B cell (primary cell): ENCODE results near the gene ERC1. TPM values are rescaled to one million over a fixed set of nuclear protein-coding genes. Genes with fewer than 3 reads are reported as not detected.

ENCODE experiments used
- ATAC-seq: fragments of 200-7000 bp; cut with Tn5 transposase; one replicate; pipeline ENCODE4 v1.10.0; 2021; ENCODE audit warnings: low read depth, mild to moderate bottlenecking, moderate number of reproducible peaks, moderate library complexity
- CTCF ChIA-PET: fragments of 350-600 bp; sonication (Branson Sonifier 250); formaldehyde crosslinking; loops from one replicate; lab custom pipeline; 2021; ENCODE audit warnings: antibody characterized with exemption, inconsistent platforms; lab: Charles Lee
- POLR2A ChIA-PET: fragments of 350-600 bp; sonication (Branson Sonifier 250); formaldehyde crosslinking; loops from one replicate; lab custom pipeline; 2021; ENCODE audit warnings: antibody characterized with exemption; lab: Charles Lee
- DNase-seq: peaks from one replicate; pipeline ENCODE4 v3.0.0; 2013
- H2AFZ ChIP-seq: 2 replicates; pipeline ENCODE4 v1.6.1; 2012; ENCODE audit warnings: mild to moderate bottlenecking, low read depth, low read length; ENCODE audit not compliant: insufficient read depth, poor library complexity, severe bottlenecking
- H3K27ac ChIP-seq, 2 donors: 1 replicate in 1 of 2; 2 replicates in 1 of 2; pipeline ENCODE4 v1.5.1; 2012 to 2013; ENCODE audit warnings: low read length in 2 of 2, mild to moderate bottlenecking in 2 of 2, moderate library complexity in 1 of 2
- H3K27me3 ChIP-seq, 4 experiments: fragments of 200-600 bp in 1 of 4; sonication (generic) in 1 of 4; replicated peaks in 1 of 4; 1 replicate in 2 of 4; 2 replicates in 2 of 4; pipeline versions ENCODE4 v1.6.1 to v1.7.0; 2013 to 2016; ENCODE audit warnings: low read length in 3 of 4, mild to moderate bottlenecking in 2 of 4, mixed read lengths in 1 of 4, moderate library complexity in 1 of 4; ENCODE audit not compliant: insufficient read depth in 4 of 4, control insufficient read depth in 3 of 4; ENCODE audit errors: control extremely low read depth in 1 of 4
- H3K36me3 ChIP-seq, 2 experiments: replicated peaks in 1 of 2; 1 replicate in 1 of 2; 2 replicates in 1 of 2; pipeline versions ENCODE4 v1.6.1 to v1.7.1; 2013; ENCODE audit warnings: low read length in 1 of 2; ENCODE audit not compliant: insufficient read depth in 2 of 2, control insufficient read depth in 1 of 2; ENCODE audit errors: control extremely low read depth in 1 of 2, extremely low read depth in 1 of 2
- H3K4me1 ChIP-seq, 2 donors: fragments of 200-600 bp in 1 of 2; sonication (generic) in 1 of 2; 1 replicate in 1 of 2; 2 replicates in 1 of 2; pipeline versions ENCODE4 v1.5.1 to v1.6.1; 2013 to 2017; ENCODE audit warnings: low read length in 2 of 2; ENCODE audit not compliant: control insufficient read depth in 2 of 2, insufficient read depth in 2 of 2
- H3K4me2 ChIP-seq: replicated peaks from 2 replicates; pipeline ENCODE3; 2012; ENCODE audit warnings: mild to moderate bottlenecking, low read depth, low read length; ENCODE audit not compliant: poor library complexity, severe bottlenecking
- H3K4me3 ChIP-seq, 5 experiments: fragments of 200-600 bp in 1 of 5; sonication (generic) in 1 of 5; 1 replicate in 3 of 5; 2 replicates in 2 of 5; pipeline versions ENCODE4 v1.5.1 to v1.7.0; 2011 to 2016; ENCODE audit warnings: low read length in 4 of 5, mild to moderate bottlenecking in 4 of 5, low read depth in 2 of 5, control low read depth in 1 of 5, moderate library complexity in 1 of 5; ENCODE audit not compliant: insufficient read depth in 1 of 5; ENCODE audit errors: control extremely low read depth in 1 of 5, extremely low read depth in 1 of 5
- H3K79me2 ChIP-seq: fragments of 200-600 bp; sonication (generic); one replicate; pipeline ENCODE4 v1.6.0; 2016; ENCODE audit warnings: low read length; ENCODE audit not compliant: control insufficient read depth, insufficient read depth
- H3K9ac ChIP-seq: fragments of 200-600 bp; sonication (generic); 2 replicates; pipeline ENCODE4 v1.6.1; 2017; ENCODE audit warnings: mild to moderate bottlenecking, low read length, moderate library complexity
- H3K9me3 ChIP-seq, 3 donors: one replicate each; pipeline versions ENCODE4 v1.6.1 to v1.7.1; 2013; ENCODE audit warnings: low read length in 2 of 3; ENCODE audit not compliant: control insufficient read depth in 2 of 3, insufficient read depth in 1 of 3; ENCODE audit errors: control extremely low read depth in 1 of 3
- H4K20me1 ChIP-seq: 2 replicates; pipeline ENCODE4 v1.6.0; 2012; ENCODE audit warnings: mild to moderate bottlenecking, low read length; ENCODE audit not compliant: insufficient read depth, control insufficient read depth, poor library complexity, severe bottlenecking
- H3K27ac Mint-ChIP-seq: one replicate; pipeline ENCODE4 v1.8.0; 2021; ENCODE audit warnings: mixed read lengths
- H3K27me3 Mint-ChIP-seq: one replicate; pipeline ENCODE4 v1.8.0; 2021; ENCODE audit warnings: mixed read lengths
- H3K4me1 Mint-ChIP-seq: one replicate; pipeline ENCODE4 v1.8.0; 2021; ENCODE audit warnings: mixed read lengths
- H3K4me3 Mint-ChIP-seq: one replicate; pipeline ENCODE4 v1.8.0; 2021; ENCODE audit warnings: mixed read lengths
- H3K9me3 Mint-ChIP-seq: one replicate; pipeline ENCODE4 v1.8.0; 2022; ENCODE audit warnings: mixed read lengths; ENCODE audit not compliant: insufficient read depth
- EZH2 ChIP-seq: IDR thresholded peaks from 2 replicates; pipeline ENCODE4 v1.6.1; 2012; ENCODE audit warnings: borderline replicate concordance, low read depth, mild to moderate bottlenecking, moderate library complexity, low read length; ENCODE audit not compliant: insufficient read depth, poor library complexity, severe bottlenecking
- WGBS: methylation state at CpG from one replicate; pipeline ENCODE4 v1.1.5; 2013; ENCODE audit warnings: missing lambda C conversion rate; ENCODE audit not compliant: insufficient coverage; 5-methylcytosine and 5-hydroxymethylcytosine counted together
- intact Hi-C: fragments of 100-400 bp; cut with micrococcal nuclease; formaldehyde crosslinking; loops from one replicate; pipeline ENCODE4 v1.10.0; 2022
- polyA plus RNA-seq: library from polyadenylated mRNA; depleted of rRNA; stranded (reverse); fragments of >200 nt; gene quantifications from 2 replicates; pipeline ENCODE4 v1.2.3, GENCODE V29; 2012
- total RNA-seq, 2 donors: library from RNA; stranded (reverse); fragments of 120-200 nt in 1 of 2; gene quantifications; 1 replicate in 1 of 2; 2 replicates in 1 of 2; pipeline versions ENCODE4 v1.2.3 to v1.2.4, GENCODE V29; 2013 to 2022
- TF ChIP-seq, protein P1 (sequence below): fragments of 200-600 bp; IDR thresholded peaks from one replicate; pipeline ENCODE4 v1.8.0; 2022; ENCODE audit warnings: antibody characterized with exemption, mild to moderate bottlenecking

The ERC1 gene
- total and polyA plus RNA-seq, 2 donors (not counting 1 experiment from before 2014, with no cell fraction given): 4.0 to 77.6 TPM

DNA sequence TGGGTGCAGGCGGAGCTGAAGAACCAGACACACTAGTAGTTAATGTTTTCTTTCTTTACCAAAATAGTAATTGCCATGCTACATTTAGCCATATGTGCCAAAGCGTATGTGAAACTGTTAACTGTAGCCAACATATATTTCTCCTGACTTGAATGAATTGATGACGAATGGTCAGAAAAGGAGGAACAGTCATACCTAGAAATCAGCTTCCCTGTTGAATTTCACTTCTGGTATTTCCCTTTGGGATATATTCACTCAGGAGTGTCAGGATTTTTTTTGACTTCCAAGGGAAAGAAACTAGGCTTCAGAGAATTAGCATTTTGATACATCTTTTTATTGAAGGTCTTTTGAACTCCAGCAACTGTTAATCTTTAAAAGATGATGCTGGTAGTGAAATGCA, 87.0 kb downstream of the ERC1 start:
- ATAC-seq (no peak), DNase-seq (no peak)
- POLR2A ChIA-PET: no interaction called here
- H3K4me1 Mint-ChIP-seq: peaks cover 6% of the 10 kb centered on the region
- H3K9ac ChIP-seq: no peak overlapping the region
- no peaks in the 10 kb centered on the region for H3K27me3 Mint-ChIP-seq
- no peak overlapping the region for H2AFZ ChIP-seq
- no peaks in the 10 kb centered on the region for H3K4me1 ChIP-seq
- no peaks in the 10 kb centered on the region for H3K9me3 ChIP-seq
- H3K36me3 ChIP-seq: no peaks in the 10 kb centered on the region
- peaks cover 2% of the 10 kb centered on the region for H3K9me3 Mint-ChIP-seq
- intact Hi-C loops: no loop called here
- H4K20me1 ChIP-seq: no peaks in the 10 kb centered on the region
- no peak overlapping the region for H3K27ac Mint-ChIP-seq
- H3K27me3 ChIP-seq: no peaks in the 10 kb centered on the region
- H3K4me3 ChIP-seq: no peak overlapping the region
- no peak overlapping the region for H3K4me2 ChIP-seq
- CTCF ChIA-PET: interaction anchor here (2.0 kb wide), 1 partner anchor 15 kb away, joined by 11 read pairs; no protein-coding TSS in a partner anchor
- no peak for TF ChIP-seq EZH2
- TF ChIP-seq, protein P1, sequence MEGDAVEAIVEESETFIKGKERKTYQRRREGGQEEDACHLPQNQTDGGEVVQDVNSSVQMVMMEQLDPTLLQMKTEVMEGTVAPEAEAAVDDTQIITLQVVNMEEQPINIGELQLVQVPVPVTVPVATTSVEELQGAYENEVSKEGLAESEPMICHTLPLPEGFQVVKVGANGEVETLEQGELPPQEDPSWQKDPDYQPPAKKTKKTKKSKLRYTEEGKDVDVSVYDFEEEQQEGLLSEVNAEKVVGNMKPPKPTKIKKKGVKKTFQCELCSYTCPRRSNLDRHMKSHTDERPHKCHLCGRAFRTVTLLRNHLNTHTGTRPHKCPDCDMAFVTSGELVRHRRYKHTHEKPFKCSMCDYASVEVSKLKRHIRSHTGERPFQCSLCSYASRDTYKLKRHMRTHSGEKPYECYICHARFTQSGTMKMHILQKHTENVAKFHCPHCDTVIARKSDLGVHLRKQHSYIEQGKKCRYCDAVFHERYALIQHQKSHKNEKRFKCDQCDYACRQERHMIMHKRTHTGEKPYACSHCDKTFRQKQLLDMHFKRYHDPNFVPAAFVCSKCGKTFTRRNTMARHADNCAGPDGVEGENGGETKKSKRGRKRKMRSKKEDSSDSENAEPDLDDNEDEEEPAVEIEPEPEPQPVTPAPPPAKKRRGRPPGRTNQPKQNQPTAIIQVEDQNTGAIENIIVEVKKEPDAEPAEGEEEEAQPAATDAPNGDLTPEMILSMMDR: no peak
- WGBS: no CpG with 5 or more reads among the region's 3 CpGs
- no peaks in the 10 kb centered on the region for H3K79me2 ChIP-seq
- H3K4me3 Mint-ChIP-seq: no peak overlapping the region
- H3K27ac ChIP-seq: no peak overlapping the region

DNA sequence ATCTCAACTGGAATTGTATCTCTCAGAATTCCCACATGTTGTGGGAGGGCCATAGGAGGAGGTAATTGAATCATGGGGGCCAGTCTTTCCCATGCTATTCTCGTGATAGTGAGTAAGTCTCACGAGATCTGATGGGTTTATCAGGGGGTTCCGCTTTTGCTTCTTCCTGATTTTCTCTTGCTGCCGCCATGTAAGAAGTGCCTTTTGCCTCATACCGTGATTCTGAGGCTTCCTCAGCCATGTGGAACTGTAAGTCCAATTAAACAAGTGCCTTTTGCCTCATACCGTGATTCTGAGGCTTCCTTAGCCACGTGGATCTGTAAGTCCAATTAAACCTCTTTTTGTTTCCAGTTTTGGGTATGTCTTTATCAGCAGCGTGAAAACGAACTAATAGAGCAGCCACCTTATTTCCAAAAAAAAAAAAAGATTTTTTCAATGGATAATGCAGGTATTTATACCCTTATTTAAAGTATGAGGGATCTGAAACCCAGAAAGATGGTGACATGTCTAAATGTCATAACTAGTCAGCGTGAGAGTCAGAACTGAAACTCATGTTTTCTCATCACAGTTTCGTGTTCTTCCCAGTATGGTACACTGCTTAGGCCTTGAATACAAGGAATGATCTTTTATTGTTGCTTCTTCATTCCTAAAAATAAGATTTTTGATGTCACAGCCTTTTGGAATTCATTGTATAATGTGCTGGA, 89.6 kb downstream of the ERC1 start:
- Mint-ChIP-seq H3K27me3 (no peaks in the 10 kb centered on the region), H3K9me3 (peaks cover 2% of the 10 kb centered on the region), H3K4me3 (peak overlapping the region; percentile 40), H3K27ac (peak overlapping the region; percentile 73), H3K4me1 (peaks cover 6% of the 10 kb centered on the region)
- ChIA-PET CTCF (interaction anchor here (0.9 to 1.0 kb wide), 2 partner anchors 12 to 37 kb away, joined by 4 read pairs; no protein-coding TSS in a partner anchor), POLR2A (no interaction called here)
- Histone ChIP-seq H3K9me3 (no peaks in the 10 kb centered on the region), H3K4me2 (no peak overlapping the region), H2AFZ (no peak overlapping the region), H3K9ac (peak overlapping the region; percentile 11), H3K79me2 (no peaks in the 10 kb centered on the region), H3K27me3 (no peaks in the 10 kb centered on the region), H4K20me1 (no peaks in the 10 kb centered on the region), H3K4me1 (no peaks in the 10 kb centered on the region), H3K4me3 (peak overlapping the region in 2 of 5 experiments; percentile 0 to 20), H3K27ac (no peak overlapping the region), H3K36me3 (no peaks in the 10 kb centered on the region)
- DNase-seq: no peak
- TF ChIP-seq, protein P1: no peak
- no peak for TF ChIP-seq EZH2
- intact Hi-C loops: no loop called here
- WGBS: 72% methylated on average over 7 of the region's 11 CpGs
- ATAC-seq: no peak
